Osteocyte (in vitro differentiated cells): ENCODE results near the gene HS3ST3B1. TPM values are rescaled to one million over a fixed set of nuclear protein-coding genes. Genes with fewer than 3 reads are reported as not detected.

Experiments used
- DNase-seq: peaks from one replicate; pipeline ENCODE4 v3.0.0; 2021; ENCODE audit warnings: mixed read lengths; ENCODE audit not compliant: unreplicated experiment; ENCODE audit errors: extremely low spot score
- H3K27ac Mint-ChIP-seq: one replicate; pipeline ENCODE4 v1.8.0; 2021; ENCODE audit warnings: mild to moderate bottlenecking, mixed read lengths; ENCODE audit not compliant: unreplicated experiment
- H3K27me3 Mint-ChIP-seq: one replicate; pipeline ENCODE4 v1.8.0; 2021; ENCODE audit warnings: mixed read lengths; ENCODE audit not compliant: unreplicated experiment
- H3K36me3 Mint-ChIP-seq: one replicate; pipeline ENCODE4 v1.8.0; 2021; ENCODE audit warnings: mixed read lengths; ENCODE audit not compliant: unreplicated experiment
- H3K4me1 Mint-ChIP-seq: one replicate; pipeline ENCODE4 v1.8.0; 2021; ENCODE audit warnings: mixed read lengths; ENCODE audit not compliant: unreplicated experiment
- H3K4me3 Mint-ChIP-seq: one replicate; pipeline ENCODE4 v1.8.0; 2021; ENCODE audit warnings: mild to moderate bottlenecking, moderate library complexity, mixed read lengths; ENCODE audit not compliant: unreplicated experiment
- H3K9me3 Mint-ChIP-seq: one replicate; pipeline ENCODE4 v1.8.0; 2021; ENCODE audit warnings: mixed read lengths; ENCODE audit not compliant: unreplicated experiment
- CTCF ChIP-seq: fragments of 200-600 bp; sonication (generic); IDR thresholded peaks from 2 replicates; pipeline ENCODE4 v1.5.0; 2021; ENCODE audit warnings: antibody characterized with exemption, mild to moderate bottlenecking, moderate library complexity
- total RNA-seq: library from RNA; stranded (reverse); gene quantifications from 2 replicates; pipeline ENCODE4 v1.2.1, GENCODE V29; 2021

The HS3ST3B1 gene
- total RNA-seq, 1 donor from 2014 or later, result 77.0 TPM

GRCh38 chr17:14337596-14338079 lies 36.8 kb downstream of the HS3ST3B1 start:
- peaks cover 67% of the 10 kb centered on the region for H3K4me1 Mint-ChIP-seq
- TF ChIP-seq CTCF, result no peak
- H3K27ac Mint-ChIP-seq, result no peak overlapping the region
- no peak for DNase-seq
- no peak overlapping the region for H3K4me3 Mint-ChIP-seq
- H3K9me3 Mint-ChIP-seq, result no peaks in the 10 kb centered on the region
- no peaks in the 10 kb centered on the region for H3K27me3 Mint-ChIP-seq
- peaks cover 17% of the 10 kb centered on the region for H3K36me3 Mint-ChIP-seq

GRCh38 chr17:14340857-14341754 lies 40.2 kb downstream of the HS3ST3B1 start:
- no peaks in the 10 kb centered on the region for H3K9me3 Mint-ChIP-seq
- peak overlapping the region; percentile 33 for H3K4me3 Mint-ChIP-seq
- peaks cover 27% of the 10 kb centered on the region for H3K36me3 Mint-ChIP-seq
- no peak for DNase-seq
- peak; percentile 8 for TF ChIP-seq CTCF
- H3K4me1 Mint-ChIP-seq, result peaks cover 50% of the 10 kb centered on the region
- no peaks in the 10 kb centered on the region for H3K27me3 Mint-ChIP-seq
- H3K27ac Mint-ChIP-seq, result peak overlapping the region; percentile 82

- no peak for DNase-seq
- Mint-ChIP-seq H3K4me3 (no peak overlapping the region), H3K36me3 (peaks cover 32% of the 10 kb centered on the region), H3K27ac (peak overlapping the region; percentile 4), H3K9me3 (no peaks in the 10 kb centered on the region), H3K4me1 (peaks cover 42% of the 10 kb centered on the region), H3K27me3 (no peaks in the 10 kb centered on the region)
- no peak for TF ChIP-seq CTCF
Observed at GRCh38 chr17:14341866-14342265, 41.0 kb downstream of the HS3ST3B1 start.

GRCh38 chr17:14346801-14347200 lies 45.9 kb downstream of the HS3ST3B1 start:
- Mint-ChIP-seq H3K27me3 (no peaks in the 10 kb centered on the region), H3K27ac (no peak overlapping the region)
- no peak for TF ChIP-seq CTCF

GRCh38 chr17:14351493-14351892 lies 50.6 kb downstream of the HS3ST3B1 start:
- TF ChIP-seq CTCF, result no peak
- H3K9me3 Mint-ChIP-seq, result no peaks in the 10 kb centered on the region
- H3K4me3 Mint-ChIP-seq, result no peak overlapping the region
- no peak overlapping the region for H3K27ac Mint-ChIP-seq
- DNase-seq, result no peak
- peaks cover 36% of the 10 kb centered on the region for H3K36me3 Mint-ChIP-seq
- H3K27me3 Mint-ChIP-seq, result no peaks in the 10 kb centered on the region
- peaks cover 14% of the 10 kb centered on the region for H3K4me1 Mint-ChIP-seq

More at GRCh38 chr17:14346801-14347200, 45.9 kb downstream of the HS3ST3B1 start:
- Mint-ChIP-seq H3K4me1 (peaks cover 11% of the 10 kb centered on the region), H3K4me3 (no peak overlapping the region), H3K36me3 (peaks cover 48% of the 10 kb centered on the region), H3K9me3 (no peaks in the 10 kb centered on the region)
- DNase-seq, result no peak
